Thymus (tissue), 11 donors: ENCODE data around the gene OAT. TPM values are rescaled to one million over a fixed set of nuclear protein-coding genes. Genes with fewer than 3 reads are reported as not detected.
A peak's percentile ranks its signal among the peaks of the same experiment; 100 is the strongest.

Experiments used
- DNase-seq, 9 donors: peaks; one replicate each; pipeline ENCODE4 v3.0.0-alpha.2; 2013; ENCODE audit warnings: low spot score in 9 of 9, low read depth in 6 of 9, missing footprints in 1 of 9
- H3K27ac ChIP-seq, 2 donors: one replicate each; pipeline ENCODE4 v1.5.1; 2013; ENCODE audit warnings: control low read depth in 1 of 2, low read depth in 1 of 2, low read length in 1 of 2, mild to moderate bottlenecking in 1 of 2, moderate library complexity in 1 of 2
- H3K27me3 ChIP-seq, 2 donors: one replicate each; pipeline ENCODE4 v1.5.1; 2013; ENCODE audit warnings: low read length in 1 of 2; ENCODE audit not compliant: control insufficient read depth in 2 of 2, insufficient read depth in 1 of 2
- H3K36me3 ChIP-seq, 2 donors: one replicate each; pipeline ENCODE4 v1.5.1; 2013; ENCODE audit warnings: low read length in 1 of 2, mild to moderate bottlenecking in 1 of 2, moderate library complexity in 1 of 2; ENCODE audit not compliant: control insufficient read depth in 2 of 2, insufficient read depth in 2 of 2
- H3K4me1 ChIP-seq, 2 donors: one replicate each; pipeline ENCODE4 v1.5.1; 2013; ENCODE audit warnings: low read length in 2 of 2; ENCODE audit not compliant: control insufficient read depth in 2 of 2, insufficient read depth in 2 of 2
- H3K4me3 ChIP-seq, 2 donors: one replicate each; pipeline ENCODE4 v1.5.1; 2013; ENCODE audit warnings: low read length in 2 of 2, control low read depth in 1 of 2, mild to moderate bottlenecking in 1 of 2
- H3K9me3 ChIP-seq, 2 donors: one replicate each; pipeline ENCODE4 v1.5.1; 2013; ENCODE audit warnings: low read length in 1 of 2, mild to moderate bottlenecking in 1 of 2; ENCODE audit not compliant: control insufficient read depth in 2 of 2, insufficient read depth in 1 of 2
- WGBS: extraction: QIAGEN DNeasy Blood & Tissue Kit; methylation state at CpG from one replicate; pipeline ENCODE4 v1.1.7; 2013; 5-methylcytosine and 5-hydroxymethylcytosine counted together
- polyA plus RNA-seq: library from polyadenylated mRNA; stranded (reverse); fragments of 200-250 nt; gene quantifications from one replicate; pipeline ENCODE4 v1.2.3, GENCODE V29; 2013
- total RNA-seq: library from RNA; stranded (reverse); fragments of 120-200 nt; gene quantifications from one replicate; pipeline ENCODE4 v1.2.4, GENCODE V29; 2013
- donor health status: healthy.

OAT gene
- total and polyA plus RNA-seq, 2 donors, result 41.4 to 50.9 TPM

DNA sequence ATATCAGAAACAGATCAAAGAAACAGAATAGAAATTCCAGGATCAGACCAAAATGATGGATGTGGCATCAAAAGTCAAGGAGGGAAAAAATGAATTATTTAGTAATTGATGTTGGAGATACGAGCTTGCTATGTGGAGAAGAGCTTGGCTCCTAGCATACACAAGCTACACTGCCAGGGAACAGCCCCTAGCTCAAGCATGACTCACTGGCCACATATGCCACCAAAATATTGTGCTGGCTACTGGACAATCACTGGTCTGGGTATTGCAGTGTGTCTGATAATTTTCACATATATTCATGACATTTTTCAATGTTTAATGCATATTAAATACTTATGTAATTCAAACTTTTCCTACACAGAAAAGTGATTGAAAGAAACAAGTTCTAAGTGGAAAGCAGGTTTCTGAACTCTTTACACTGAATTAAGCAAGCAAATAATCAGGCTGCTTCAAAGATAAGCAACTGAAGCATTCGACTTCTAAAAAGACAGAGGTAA, 59.3 kb downstream of the OAT start:
- no peaks in the 10 kb centered on the region for H3K36me3 ChIP-seq
- no peak for DNase-seq
- no peaks in the 10 kb centered on the region for H3K27me3 ChIP-seq
- peaks cover 0 to 11% of the 10 kb centered on the region in 2 donors for H3K9me3 ChIP-seq
- peaks cover 4 to 8% of the 10 kb centered on the region in 2 donors for H3K4me1 ChIP-seq
- H3K4me3 ChIP-seq, result no peak overlapping the region
- H3K27ac ChIP-seq, result no peak overlapping the region
- WGBS, result 98% methylated on average over 2 of the region's 2 CpGs

DNA sequence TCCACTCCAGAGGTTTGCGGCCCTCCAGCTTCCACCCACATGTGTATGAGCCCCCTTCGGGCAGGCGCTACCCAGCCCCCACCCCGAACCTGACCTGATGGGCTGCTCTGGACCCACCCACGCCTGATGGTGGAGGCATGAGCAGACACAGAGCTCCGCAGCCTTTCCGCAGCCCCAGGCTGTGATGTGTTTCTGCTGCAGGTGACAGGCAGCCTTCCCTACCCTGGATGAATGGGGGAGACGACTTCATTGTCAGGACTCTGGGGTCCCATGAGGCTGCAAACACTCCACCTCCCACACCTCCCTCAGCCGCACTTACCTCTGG, 61.2 kb downstream of the OAT start:
- 79% methylated on average over 9 of the region's 9 CpGs for WGBS
- Histone ChIP-seq H3K4me1 (peaks cover 4 to 9% of the 10 kb centered on the region in 2 donors), H3K9me3 (peaks cover 0 to 11% of the 10 kb centered on the region in 2 donors), H3K4me3 (no peak overlapping the region), H3K36me3 (no peaks in the 10 kb centered on the region), H3K27ac (no peak overlapping the region), H3K27me3 (no peaks in the 10 kb centered on the region)
- no peak for DNase-seq

DNA sequence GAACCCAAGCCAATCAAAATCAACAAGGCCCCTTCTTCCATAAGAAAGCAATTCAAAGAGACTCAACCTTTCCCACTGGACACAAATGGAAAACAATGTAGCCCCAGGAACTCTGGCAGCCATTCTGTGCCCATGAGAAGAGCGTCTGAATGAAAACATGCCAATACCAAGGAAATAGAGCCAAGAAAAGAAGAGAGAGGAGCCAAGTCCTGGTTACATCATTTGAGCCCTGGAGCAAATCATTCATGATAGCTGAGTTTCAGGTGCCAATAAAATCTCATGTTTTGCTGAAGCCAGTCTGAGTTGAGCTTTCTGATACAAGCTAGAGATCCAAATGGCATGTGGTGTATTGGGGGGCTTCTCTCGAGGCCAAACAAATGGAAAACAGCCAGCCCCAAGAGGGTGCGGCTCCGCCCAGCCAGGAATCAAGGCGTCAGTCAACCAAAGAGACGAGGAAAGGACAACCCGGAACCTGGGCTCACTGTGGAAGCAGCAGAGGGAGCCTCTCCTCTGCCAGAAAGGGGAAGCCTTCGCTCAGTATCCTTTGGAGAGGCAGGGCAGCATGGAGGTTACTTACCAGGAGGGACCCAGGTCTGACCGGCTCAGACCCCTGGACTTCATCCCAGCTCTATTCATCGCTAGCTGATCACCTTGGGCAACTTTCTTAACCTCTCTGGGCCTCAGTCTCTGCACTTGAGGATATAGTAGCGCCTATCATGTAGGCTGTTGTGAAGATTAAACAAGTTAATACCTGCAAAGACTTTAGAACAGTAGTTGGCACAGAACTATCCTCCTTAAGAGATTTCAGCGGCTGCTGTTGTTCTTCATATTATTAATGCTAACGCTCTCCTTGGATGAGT, 61.8 kb downstream of the OAT start:
- H3K4me3 ChIP-seq, result no peak overlapping the region
- H3K27ac ChIP-seq, result no peak overlapping the region
- no peak for DNase-seq
- H3K36me3 ChIP-seq, result no peaks in the 10 kb centered on the region
- H3K27me3 ChIP-seq, result no peaks in the 10 kb centered on the region
- peaks cover 4 to 9% of the 10 kb centered on the region in 2 donors for H3K4me1 ChIP-seq
- WGBS, result 92% methylated on average over 13 of the region's 13 CpGs
- peaks cover 0 to 11% of the 10 kb centered on the region in 2 donors for H3K9me3 ChIP-seq

DNA sequence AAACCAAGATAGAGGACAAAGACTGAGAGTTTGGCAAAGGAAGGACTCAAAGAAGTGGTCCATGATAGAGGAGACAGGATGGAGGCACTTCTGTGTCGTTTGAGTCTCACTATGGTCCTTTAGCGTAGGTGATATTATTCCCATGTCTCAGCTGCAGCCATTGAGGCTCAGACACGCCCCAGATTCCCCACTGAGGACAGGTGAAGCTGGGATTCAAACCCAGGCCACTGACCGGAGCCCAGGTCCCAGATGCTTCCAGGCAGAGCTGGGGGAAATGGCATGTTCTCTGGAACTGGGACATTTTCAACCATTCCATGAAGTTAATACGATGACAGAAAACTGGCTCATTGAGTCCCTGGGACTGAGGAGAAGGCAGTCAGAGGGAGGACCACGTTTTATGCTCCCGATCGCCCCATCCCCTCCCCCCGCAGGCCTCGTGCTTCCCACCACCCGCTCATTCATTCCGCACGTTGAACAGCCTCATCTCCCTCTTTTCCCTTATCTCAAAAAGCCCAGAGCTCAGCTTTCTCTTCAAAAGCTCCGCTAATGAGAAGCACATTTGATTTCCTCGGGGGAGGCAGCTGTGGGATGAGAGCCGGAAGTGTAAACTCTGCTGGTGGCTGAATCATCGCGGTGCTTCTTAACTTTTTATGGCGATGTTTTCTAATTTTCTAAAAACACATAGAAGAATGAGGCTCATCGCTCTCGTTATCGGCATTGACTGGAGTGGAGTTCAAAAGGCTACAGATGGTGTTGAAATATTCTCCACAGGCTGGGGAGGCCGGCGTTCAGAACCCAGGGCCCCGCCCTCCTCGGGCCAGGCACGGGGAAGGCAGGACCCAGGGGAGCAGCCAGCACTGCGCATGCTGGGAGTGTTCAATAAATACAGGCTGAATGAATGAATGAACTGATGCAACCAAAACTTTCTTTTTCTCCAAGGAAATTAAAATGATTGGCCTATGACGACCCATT, 64.0 kb downstream of the OAT start:
- H3K4me3 ChIP-seq, result peak overlapping the region; percentile 49 to 57
- WGBS, result 28% methylated on average over 29 of the region's 29 CpGs
- no peaks in the 10 kb centered on the region for H3K27me3 ChIP-seq
- H3K9me3 ChIP-seq, result peaks cover 1 to 4% of the 10 kb centered on the region in 2 donors
- H3K4me1 ChIP-seq, result peaks cover 4 to 9% of the 10 kb centered on the region in 2 donors
- DNase-seq, result peak in 6 of 9 donors; percentile 11 to 64 (median 24)
- no peaks in the 10 kb centered on the region for H3K36me3 ChIP-seq
- H3K27ac ChIP-seq, result peak overlapping the region in 1 of 2 donors; percentile 27

DNA sequence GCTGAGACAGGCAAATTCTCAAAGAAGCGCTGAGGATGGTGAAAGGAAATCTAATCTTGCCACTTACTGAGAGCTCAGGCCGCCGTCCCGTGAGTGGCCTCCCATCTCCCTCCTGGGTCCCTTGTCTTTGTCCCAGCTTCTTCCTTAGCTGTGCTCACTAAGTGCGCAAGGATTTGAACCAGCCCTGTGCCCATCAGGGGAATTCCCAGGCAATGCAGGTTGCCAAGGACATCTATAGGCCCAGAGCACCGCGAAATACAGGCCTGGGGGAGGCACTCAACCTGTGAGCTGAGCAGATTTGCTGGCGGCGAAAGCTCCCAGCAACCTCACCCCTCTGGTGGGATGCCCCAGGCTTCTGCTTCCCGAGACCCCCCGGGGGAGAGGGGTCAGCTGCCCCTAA, 64.8 kb downstream of the OAT start:
- no peak for DNase-seq
- no peak overlapping the region for H3K27ac ChIP-seq
- H3K9me3 ChIP-seq, result peaks cover 1 to 4% of the 10 kb centered on the region in 2 donors
- 98% methylated on average over 11 of the region's 11 CpGs for WGBS
- H3K4me1 ChIP-seq, result peaks cover 4 to 9% of the 10 kb centered on the region in 2 donors
- no peaks in the 10 kb centered on the region for H3K36me3 ChIP-seq
- H3K27me3 ChIP-seq, result no peaks in the 10 kb centered on the region
- H3K4me3 ChIP-seq, result no peak overlapping the region

DNA sequence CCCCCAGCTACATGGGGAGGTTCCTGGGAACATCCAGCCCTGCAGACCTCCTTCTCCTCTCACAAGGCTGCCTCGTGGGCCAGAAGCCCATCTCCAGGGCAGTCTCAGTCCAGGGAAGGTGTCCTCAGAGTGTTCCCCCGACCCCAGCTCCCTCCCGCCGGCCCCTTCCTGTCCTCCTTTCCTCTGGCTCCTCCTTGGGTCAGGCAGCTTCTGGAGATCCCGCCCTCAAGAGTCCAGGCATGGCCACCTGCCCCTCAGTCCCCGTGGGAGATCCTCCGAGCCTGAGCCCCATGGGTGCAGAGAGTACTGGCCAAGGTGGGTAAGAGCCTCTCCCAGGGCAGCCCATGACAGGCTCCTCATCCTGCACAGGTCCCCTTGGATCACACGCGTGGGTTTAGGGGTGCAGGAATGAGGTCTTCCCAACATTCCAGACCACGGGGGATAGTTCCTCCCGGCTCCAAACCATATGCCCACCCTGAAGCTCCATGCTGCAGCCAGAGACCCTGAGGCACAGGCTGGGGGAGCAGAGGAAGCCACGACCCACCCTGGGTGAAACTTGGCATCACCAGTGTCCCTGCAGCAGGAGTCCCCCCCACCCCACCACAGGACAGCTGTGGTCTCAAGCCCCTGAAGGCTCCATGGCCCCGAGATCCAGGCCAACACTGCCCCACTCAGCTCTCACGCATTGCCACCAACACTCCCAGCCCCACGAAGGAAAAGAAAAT, 65.5 kb downstream of the OAT start:
- Histone ChIP-seq H3K4me1 (peaks cover 4 to 9% of the 10 kb centered on the region in 2 donors), H3K27me3 (no peaks in the 10 kb centered on the region), H3K9me3 (peaks cover 1 to 4% of the 10 kb centered on the region in 2 donors), H3K27ac (no peak overlapping the region), H3K36me3 (no peaks in the 10 kb centered on the region), H3K4me3 (no peak overlapping the region)
- DNase-seq, result no peak
- WGBS, result 96% methylated on average over 15 of the region's 15 CpGs

DNA sequence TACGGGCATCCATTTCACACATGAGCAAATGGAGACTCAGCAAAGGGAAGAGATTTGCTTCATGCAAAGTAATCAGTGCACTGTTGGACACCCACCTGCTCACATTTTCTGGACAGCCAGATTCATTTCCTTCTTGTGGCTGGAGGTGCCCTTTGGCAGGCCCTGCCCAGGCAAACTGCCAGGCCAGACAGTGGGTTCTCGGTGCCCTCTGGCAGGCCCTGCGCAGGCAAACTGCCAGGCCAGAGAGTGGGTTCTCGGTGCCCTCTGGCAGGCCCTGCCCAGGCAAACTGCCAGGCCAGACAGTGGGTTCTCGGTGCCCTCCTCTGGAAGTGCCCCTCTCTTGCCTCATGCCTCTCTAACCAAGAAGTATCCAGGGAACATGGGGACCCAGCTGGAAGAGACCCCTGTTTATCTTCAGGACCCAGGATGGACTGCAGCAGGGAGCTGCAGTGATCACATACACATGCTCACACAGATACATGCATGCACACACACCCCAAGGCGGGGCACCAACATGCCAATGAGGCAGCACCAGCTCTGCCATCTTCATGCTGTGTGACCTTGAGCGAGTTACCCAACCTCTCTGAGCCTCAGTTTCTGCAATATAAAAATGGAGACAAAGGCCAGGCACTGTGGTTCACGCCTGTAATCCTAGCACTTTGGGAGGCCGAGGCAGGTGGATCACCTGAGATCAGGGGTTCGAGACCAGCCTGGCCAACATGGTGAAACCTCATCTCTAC, 67.1 kb downstream of the OAT start:
- H3K27ac ChIP-seq, result no peak overlapping the region
- 90% methylated on average over 10 of the region's 10 CpGs for WGBS
- no peaks in the 10 kb centered on the region for H3K36me3 ChIP-seq
- no peak overlapping the region for H3K4me3 ChIP-seq
- peaks cover 1 to 4% of the 10 kb centered on the region in 2 donors for H3K9me3 ChIP-seq
- H3K4me1 ChIP-seq, result peaks cover 4 to 9% of the 10 kb centered on the region in 2 donors
- H3K27me3 ChIP-seq, result no peaks in the 10 kb centered on the region
- no peak for DNase-seq

DNA sequence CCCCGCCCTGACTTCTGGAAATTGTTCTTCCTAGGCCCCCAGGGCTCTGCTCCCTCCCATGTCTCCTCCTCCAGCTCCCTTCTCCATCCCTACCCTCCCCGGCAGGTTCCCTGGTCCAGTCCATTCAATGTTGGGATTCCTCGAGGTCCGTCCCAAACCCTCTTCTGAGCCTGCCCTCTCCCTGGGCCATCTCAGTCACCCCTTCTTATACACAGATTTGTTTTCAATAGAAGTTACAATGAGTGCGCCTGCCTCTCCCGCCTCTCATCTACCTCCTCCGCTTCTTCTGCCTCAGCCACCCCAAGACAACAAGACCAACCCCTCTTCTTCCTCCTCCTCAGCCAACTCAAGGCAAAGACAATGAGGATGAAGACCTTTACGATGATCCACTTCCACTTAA, 67.9 kb downstream of the OAT start:
- H3K36me3 ChIP-seq, result no peaks in the 10 kb centered on the region
- no peak overlapping the region for H3K27ac ChIP-seq
- peaks cover 1 to 4% of the 10 kb centered on the region in 2 donors for H3K9me3 ChIP-seq
- DNase-seq, result no peak
- H3K27me3 ChIP-seq, result no peaks in the 10 kb centered on the region
- no peak overlapping the region for H3K4me3 ChIP-seq
- peaks cover 4 to 9% of the 10 kb centered on the region in 2 donors for H3K4me1 ChIP-seq
- 97% methylated on average over 8 of the region's 8 CpGs for WGBS
